CD4-positive, alpha-beta T cell (primary cell): ENCODE data around the gene STARD5. TPM values are rescaled to one million over a fixed set of nuclear protein-coding genes. Genes with fewer than 3 reads are reported as not detected.

Experiments
- ATAC-seq: fragments of 200-7000 bp; cut with Tn5 transposase; one replicate; pipeline ENCODE4 v1.10.0; 2022; ENCODE audit warnings: mild to moderate bottlenecking; ENCODE audit not compliant: poor library complexity
- CTCF ChIA-PET: fragments of 350-600 bp; sonication (Branson Sonifier 250); formaldehyde crosslinking; loops from one replicate; lab custom pipeline; 2021; ENCODE audit warnings: antibody characterized with exemption, inconsistent platforms; lab: Charles Lee
- POLR2A ChIA-PET: fragments of 350-600 bp; sonication (Branson Sonifier 250); formaldehyde crosslinking; loops from one replicate; lab custom pipeline; 2021; ENCODE audit warnings: antibody characterized with exemption, inconsistent platforms; lab: Charles Lee
- DNase-seq, 14 experiments: peaks; one replicate each; pipeline ENCODE4 v3.0.0-alpha.2; 2013 to 2020; ENCODE audit warnings: mixed read lengths in 2 of 14
- H3K27ac ChIP-seq, 2 donors: one replicate each; pipeline versions ENCODE4 v1.5.1 to v1.7.0; 2013; ENCODE audit warnings: low read length in 2 of 2, low read depth in 1 of 2, mild to moderate bottlenecking in 1 of 2
- H3K27me3 ChIP-seq, 2 experiments: 1 replicate in 1 of 2; 2 replicates in 1 of 2; pipeline versions ENCODE4 v1.6.1 to v1.7.0; 2013; ENCODE audit warnings: low read length in 2 of 2, control low read depth in 1 of 2, mild to moderate bottlenecking in 1 of 2, moderate library complexity in 1 of 2; ENCODE audit not compliant: insufficient read depth in 2 of 2, control insufficient read depth in 1 of 2
- H3K36me3 ChIP-seq: one replicate; pipeline ENCODE4 v1.6.1; 2013; ENCODE audit warnings: low read length, control low read depth; ENCODE audit not compliant: insufficient read depth
- H3K4me1 ChIP-seq: one replicate; pipeline ENCODE4 v1.6.1; 2013; ENCODE audit warnings: low read length, control low read depth; ENCODE audit not compliant: insufficient read depth
- H3K4me3 ChIP-seq: one replicate; pipeline ENCODE4 v1.5.1; 2013; ENCODE audit warnings: mild to moderate bottlenecking, low read length, moderate library complexity
- H3K9me3 ChIP-seq, 2 experiments: 1 replicate in 1 of 2; 2 replicates in 1 of 2; pipeline versions ENCODE4 v1.6.1 to v1.7.0; 2013; ENCODE audit warnings: low read length in 2 of 2, mild to moderate bottlenecking in 2 of 2, control low read depth in 1 of 2, moderate library complexity in 1 of 2; ENCODE audit not compliant: control insufficient read depth in 1 of 2, insufficient read depth in 1 of 2
- H3K27ac Mint-ChIP-seq: one replicate; pipeline ENCODE4 v1.8.0; 2020; ENCODE audit warnings: mixed read lengths
- H3K27me3 Mint-ChIP-seq: one replicate; pipeline ENCODE4 v1.8.0; 2021; ENCODE audit warnings: mixed read lengths
- H3K36me3 Mint-ChIP-seq: one replicate; pipeline ENCODE4 v1.8.0; 2021; ENCODE audit warnings: low read depth, mixed read lengths
- H3K4me1 Mint-ChIP-seq: one replicate; pipeline ENCODE4 v1.8.0; 2021; ENCODE audit warnings: low read depth, mixed read lengths
- H3K4me3 Mint-ChIP-seq: one replicate; pipeline ENCODE4 v1.8.0; 2020; ENCODE audit warnings: mild to moderate bottlenecking, mixed read lengths
- H3K9me3 Mint-ChIP-seq: one replicate; pipeline ENCODE4 v1.8.0; 2020; ENCODE audit warnings: mixed read lengths
- intact Hi-C, 2 experiments: fragments of 100-400 bp; cut with DNase I in 1 of 2; cut with micrococcal nuclease in 1 of 2; formaldehyde crosslinking; loops; one replicate each; pipeline versions ENCODE4 v1.15.1 to v1.9.0; 2023 to 2025; cut with DNase I, micrococcal nuclease
- total RNA-seq, 174 experiments: library from RNA in 2 of 174; stranded (reverse) in 2 of 174; gene quantifications; one replicate each; pipeline ENCODE4 v1.2.3 and lab custom pipeline; 2021 to 2026
- TF ChIP-seq, protein P1 (sequence below): fragments of 200-600 bp; IDR thresholded peaks from one replicate; pipeline ENCODE4 v1.8.0; 2022; ENCODE audit warnings: antibody characterized with exemption, mild to moderate bottlenecking

Gene STARD5
- total RNA-seq, 2 experiments from 2014 or later = 9.7 to 9.8 TPM

- intact Hi-C loops = no loop called here
- H3K36me3 ChIP-seq = no peaks in the 10 kb centered on the region
- no peaks in the 10 kb centered on the region for H3K27me3 ChIP-seq
- ATAC-seq = no peak
- H3K9me3 ChIP-seq = no peaks in the 10 kb centered on the region
- peaks cover 12% of the 10 kb centered on the region for H3K27me3 Mint-ChIP-seq
- peaks cover 13% of the 10 kb centered on the region for H3K4me1 ChIP-seq
- H3K9me3 Mint-ChIP-seq = no peaks in the 10 kb centered on the region
- H3K27ac ChIP-seq = no peak overlapping the region
- ChIA-PET POLR2A (no interaction called here), CTCF (interaction anchor here (0.9 kb wide), 1 partner anchor 140 kb away, joined by 3 read pairs; no protein-coding TSS in a partner anchor)
- H3K4me3 ChIP-seq = no peak overlapping the region
- H3K4me3 Mint-ChIP-seq = no peak overlapping the region
- peaks cover 14% of the 10 kb centered on the region for H3K4me1 Mint-ChIP-seq
- H3K27ac Mint-ChIP-seq = no peak overlapping the region
- no peak for DNase-seq
- no peaks in the 10 kb centered on the region for H3K36me3 Mint-ChIP-seq
- TF ChIP-seq, protein P1, sequence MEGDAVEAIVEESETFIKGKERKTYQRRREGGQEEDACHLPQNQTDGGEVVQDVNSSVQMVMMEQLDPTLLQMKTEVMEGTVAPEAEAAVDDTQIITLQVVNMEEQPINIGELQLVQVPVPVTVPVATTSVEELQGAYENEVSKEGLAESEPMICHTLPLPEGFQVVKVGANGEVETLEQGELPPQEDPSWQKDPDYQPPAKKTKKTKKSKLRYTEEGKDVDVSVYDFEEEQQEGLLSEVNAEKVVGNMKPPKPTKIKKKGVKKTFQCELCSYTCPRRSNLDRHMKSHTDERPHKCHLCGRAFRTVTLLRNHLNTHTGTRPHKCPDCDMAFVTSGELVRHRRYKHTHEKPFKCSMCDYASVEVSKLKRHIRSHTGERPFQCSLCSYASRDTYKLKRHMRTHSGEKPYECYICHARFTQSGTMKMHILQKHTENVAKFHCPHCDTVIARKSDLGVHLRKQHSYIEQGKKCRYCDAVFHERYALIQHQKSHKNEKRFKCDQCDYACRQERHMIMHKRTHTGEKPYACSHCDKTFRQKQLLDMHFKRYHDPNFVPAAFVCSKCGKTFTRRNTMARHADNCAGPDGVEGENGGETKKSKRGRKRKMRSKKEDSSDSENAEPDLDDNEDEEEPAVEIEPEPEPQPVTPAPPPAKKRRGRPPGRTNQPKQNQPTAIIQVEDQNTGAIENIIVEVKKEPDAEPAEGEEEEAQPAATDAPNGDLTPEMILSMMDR = no peak
Observed at GRCh38 chr15:81261172-81261811, 62.6 kb downstream of the STARD5 start.

GRCh38 chr15:81259760-81260298 is 64.1 kb downstream of the STARD5 start:
- no peak for DNase-seq
- ATAC-seq = no peak
- Mint-ChIP-seq H3K9me3 (no peaks in the 10 kb centered on the region), H3K4me3 (no peak overlapping the region), H3K27me3 (peaks cover 18% of the 10 kb centered on the region), H3K4me1 (no peaks in the 10 kb centered on the region), H3K27ac (no peak overlapping the region), H3K36me3 (no peaks in the 10 kb centered on the region)
- H3K9me3 ChIP-seq = no peaks in the 10 kb centered on the region
- TF ChIP-seq, protein P1 = no peak
- no peak overlapping the region for H3K27ac ChIP-seq
- no peaks in the 10 kb centered on the region for H3K4me1 ChIP-seq
- peaks cover 0 to 7% of the 10 kb centered on the region in 2 experiments for H3K27me3 ChIP-seq
- no peak overlapping the region for H3K4me3 ChIP-seq
- CTCF ChIA-PET = no interaction called here
- intact Hi-C loops = no loop called here
- POLR2A ChIA-PET = no interaction called here
- no peaks in the 10 kb centered on the region for H3K36me3 ChIP-seq

Other genes starting within 250 kb of the STARD5 start
- gene CFAP161, start 189.9 kb downstream of the STARD5 start, total RNA-seq = not detected
- gene IL16, start 127.3 kb downstream of the STARD5 start, total RNA-seq = 100 to 1,000 TPM; 164 to 168 TPM
- gene TMC3, start 50.1 kb upstream of the STARD5 start, total RNA-seq = not detected